Stimulated activated CD4-positive, alpha-beta T cell treated with anti-CD3 and anti-CD28 coated beads, Interleukin-1b, Interleukin-23, amount 100 ng/mL, for 4 hours (primary cell): ENCODE data around the gene EXD3.

Source experiments
- DNase-seq, 2 donors: peaks; one replicate each; pipeline ENCODE4 v3.0.0-alpha.2; 2020; ENCODE audit warnings: low read depth in 2 of 2

Gene EXD3

DNA sequence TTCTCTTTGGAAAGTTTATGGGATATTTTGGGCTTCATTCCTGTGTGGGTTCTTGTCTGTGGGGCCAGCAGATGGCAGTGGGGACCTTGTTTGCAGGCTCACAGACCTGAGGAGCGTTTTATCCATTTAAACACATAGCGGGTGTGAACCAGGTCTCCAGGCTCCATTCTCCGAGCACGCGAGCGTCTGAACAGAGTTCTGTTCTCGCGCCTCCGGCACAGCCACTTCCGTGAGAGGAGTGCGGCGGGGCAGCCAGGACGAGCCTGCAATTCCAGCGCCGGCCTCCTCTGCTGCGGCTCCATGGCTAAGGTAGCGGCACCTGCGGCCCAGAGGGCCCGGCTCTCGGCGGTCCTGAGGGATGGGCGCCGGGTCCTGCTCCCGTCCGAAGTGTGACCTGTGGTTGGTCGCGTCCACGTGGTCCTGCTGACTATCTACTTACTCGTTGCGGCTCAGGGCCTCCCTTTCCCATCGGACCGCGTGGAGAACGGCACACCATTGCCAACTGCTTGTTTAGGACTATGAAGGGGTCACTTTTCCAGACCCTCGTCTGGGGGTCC is 128.2 kb downstream of the EXD3 start:
- no peak for DNase-seq

GRCh38 chr9:137294091-137294680 is 128.8 kb downstream of the EXD3 start:
- no peak for DNase-seq

DNA sequence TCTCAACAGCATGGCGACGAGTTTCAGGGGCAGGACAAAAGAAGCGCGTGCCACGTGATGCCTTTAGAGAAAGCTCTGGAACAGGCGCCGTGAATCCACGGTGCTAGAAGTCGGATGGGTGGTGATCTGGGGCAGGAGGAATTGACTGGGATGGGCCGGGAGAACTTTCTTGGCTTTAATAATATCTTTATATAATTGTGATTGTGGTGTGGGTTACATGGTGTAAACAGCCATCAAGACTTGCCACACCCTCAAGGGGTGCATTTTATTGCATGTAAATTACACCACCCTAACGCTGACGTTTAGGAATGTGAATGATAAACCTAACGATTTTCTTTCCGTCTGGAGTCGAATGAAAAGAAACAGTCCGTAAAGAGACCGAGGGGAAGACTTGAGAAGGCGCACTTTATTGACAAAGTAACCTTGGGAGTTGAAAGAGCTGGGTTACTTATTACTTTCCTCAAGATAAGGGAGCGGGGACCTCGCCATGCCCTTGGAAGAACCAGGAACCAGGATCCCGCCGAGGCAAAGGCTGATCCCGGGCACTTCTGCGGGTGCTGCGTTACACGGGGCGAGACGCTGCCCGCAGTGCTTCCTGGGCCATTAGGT is 129.4 kb downstream of the EXD3 start:
- no peak for DNase-seq

GRCh38 chr9:137293094-137293481 is 129.9 kb downstream of the EXD3 start:
- no peak for DNase-seq

GRCh38 chr9:137286975-137287383 is 136.0 kb downstream of the EXD3 start:
- no peak for DNase-seq

DNA sequence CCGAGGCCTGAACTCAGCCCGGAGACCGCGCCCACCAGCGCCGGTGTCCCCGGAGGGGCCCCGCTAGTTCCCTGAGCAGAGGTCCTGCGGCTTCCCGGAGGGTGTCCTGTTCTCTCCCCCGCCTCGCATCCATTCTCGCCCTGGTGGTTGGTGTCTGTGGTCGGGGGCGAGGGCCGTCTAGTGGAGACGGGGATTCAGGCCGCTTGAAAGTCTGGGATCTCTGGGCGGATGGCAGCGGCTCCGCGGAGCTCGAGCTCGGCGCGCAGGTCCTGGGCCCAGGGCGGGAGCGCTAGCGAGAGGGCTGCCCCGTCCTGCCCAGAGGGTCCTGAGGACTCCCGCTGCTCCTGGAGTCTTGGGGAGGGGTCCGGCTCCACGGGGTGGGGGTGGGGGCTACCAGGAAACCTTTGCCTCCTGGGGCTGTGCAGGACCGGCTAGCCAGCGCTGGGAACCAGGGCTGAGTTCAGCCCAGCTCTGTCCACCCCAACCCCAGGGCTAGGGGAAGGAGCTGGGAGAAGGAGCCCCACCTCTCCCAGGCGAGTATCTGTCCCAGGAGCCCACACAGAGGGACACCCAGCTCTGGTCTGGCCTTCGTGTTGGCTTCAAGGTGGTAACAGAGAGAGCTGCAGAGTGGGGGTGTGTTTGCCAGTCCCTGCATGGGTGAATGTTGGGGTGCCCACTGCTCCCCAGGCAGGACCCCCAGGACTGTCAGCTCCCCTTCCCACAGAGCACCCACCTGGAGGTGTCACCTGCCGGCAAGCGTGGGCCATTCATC is 141.4 kb downstream of the EXD3 start:
- DNase-seq, result no peak

DNA sequence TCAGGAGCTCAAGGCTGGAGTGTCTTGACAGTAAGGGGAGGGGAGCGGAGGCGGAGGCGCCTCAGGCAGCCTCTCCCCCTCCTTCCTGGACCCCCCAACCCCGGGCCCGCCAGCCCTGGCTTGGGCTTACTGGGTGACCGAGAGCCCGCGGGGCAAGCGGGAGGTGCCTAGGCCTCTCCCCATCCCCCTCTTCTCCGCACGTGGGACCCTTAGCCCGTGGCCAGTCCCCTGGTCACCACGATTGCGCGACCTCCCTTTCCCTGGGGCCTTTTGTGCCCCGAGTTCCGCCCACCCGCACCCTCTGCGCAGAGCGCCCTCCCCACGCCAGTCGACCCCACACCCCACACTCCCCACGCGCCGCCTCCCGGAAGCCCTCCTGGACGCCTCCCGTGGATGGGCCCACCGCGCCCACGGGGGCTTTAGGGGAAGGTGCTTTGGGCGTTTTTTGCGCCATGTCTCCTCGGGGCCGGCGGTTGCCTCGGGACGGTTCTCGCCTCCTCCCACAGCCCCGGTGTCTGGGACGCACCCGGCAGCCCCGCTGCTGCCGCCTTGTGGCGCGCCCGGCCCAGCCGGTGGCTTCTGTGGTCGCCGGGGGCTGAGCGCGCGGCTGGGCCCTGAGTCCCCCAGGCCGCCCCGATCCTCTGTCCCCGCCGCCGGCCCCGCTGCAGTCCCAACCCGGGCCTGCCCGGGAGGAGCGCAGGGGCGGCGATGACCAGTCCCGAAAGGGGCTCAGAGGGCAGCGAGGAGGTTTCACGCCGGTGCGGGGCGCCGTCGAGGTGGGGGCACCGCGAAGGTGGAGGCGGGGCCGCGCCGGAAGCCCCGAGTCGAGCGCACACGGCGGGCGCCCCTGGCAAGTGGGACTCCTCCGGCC is 142.3 kb downstream of the EXD3 start:
- DNase-seq, result no peak

DNA sequence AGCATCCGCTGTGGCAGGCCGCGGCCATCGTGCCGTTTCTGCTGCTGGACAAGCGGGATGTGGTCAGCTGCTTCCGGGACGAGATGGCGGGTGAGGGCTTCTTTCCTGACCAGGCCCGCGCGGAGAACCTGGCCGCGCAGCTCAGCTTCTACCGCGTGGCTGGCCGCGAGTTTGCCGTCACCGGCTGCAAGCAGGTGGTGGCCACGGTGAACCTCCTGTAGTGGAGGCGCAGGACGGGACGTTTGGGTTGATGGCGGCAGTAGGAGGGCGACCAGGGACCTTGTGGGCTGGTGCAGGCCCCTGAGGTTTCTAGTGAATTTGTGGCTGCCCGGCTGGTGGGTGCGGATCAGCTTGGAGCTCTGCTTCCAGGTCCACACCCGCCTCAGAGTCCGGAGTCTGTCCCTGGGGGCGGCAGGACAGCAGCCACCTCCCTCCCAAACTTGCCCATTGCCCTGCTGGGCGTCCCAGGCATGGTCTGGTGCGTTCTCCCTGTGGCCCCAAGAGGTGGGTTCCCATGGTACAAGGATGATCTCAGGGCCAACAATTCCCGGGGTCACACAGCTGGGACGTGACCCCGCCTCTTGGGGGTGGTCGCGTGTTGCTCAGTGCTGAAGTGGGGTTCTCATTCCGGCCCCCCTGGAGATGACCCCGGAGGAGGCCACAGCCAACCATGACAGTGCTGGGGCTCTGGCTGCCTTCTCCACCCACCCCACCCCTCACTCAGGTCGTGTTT is 143.1 kb downstream of the EXD3 start:
- no peak for DNase-seq

DNA sequence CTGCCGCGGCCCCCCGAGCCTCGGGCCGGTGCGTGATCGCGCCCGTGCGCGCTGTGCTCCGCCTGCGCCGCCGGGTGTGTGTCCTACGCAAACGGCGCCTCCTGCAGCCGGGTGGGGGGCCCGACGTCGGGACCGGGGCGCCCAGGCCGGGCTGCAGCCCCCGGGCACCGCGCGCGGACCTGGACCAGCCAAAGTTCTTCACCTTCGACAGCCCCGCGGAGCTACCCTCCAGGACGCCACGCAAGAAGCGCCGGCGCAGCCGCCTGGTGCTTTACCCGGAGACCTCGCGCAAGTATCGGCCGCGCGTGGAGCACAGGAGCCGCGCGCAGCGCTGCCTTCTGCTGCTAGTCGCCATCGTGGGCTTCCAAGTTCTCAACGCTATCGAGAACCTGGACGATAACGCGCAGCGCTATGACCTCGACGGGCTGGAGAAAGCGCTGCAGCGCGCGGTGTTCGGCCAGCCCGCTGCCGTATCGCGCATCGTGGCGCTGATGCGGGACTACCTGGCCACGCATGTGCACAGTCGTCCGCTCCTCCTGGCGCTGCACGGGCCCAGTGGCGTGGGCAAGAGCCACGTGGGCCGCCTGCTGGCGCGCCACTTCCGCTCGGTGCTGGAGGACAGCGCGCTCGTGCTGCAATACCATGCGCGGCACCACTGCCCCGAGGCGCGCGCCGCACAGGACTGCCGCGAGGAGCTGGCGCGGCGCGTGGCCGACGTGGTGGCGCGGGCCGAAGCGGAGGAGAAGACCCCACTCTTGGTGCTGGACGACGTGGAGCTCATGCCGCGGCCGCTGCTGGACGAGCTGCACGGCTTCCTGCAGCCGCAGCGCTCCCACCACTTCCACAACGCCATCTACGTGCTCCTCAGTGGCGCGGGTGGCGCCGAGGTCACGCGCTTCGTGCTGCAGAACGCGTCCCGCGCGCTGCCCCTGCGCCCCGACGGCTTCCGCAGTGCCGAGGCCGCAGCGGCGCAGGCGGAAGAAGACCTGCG is 143.9 kb downstream of the EXD3 start:
- DNase-seq, result no peak

DNA sequence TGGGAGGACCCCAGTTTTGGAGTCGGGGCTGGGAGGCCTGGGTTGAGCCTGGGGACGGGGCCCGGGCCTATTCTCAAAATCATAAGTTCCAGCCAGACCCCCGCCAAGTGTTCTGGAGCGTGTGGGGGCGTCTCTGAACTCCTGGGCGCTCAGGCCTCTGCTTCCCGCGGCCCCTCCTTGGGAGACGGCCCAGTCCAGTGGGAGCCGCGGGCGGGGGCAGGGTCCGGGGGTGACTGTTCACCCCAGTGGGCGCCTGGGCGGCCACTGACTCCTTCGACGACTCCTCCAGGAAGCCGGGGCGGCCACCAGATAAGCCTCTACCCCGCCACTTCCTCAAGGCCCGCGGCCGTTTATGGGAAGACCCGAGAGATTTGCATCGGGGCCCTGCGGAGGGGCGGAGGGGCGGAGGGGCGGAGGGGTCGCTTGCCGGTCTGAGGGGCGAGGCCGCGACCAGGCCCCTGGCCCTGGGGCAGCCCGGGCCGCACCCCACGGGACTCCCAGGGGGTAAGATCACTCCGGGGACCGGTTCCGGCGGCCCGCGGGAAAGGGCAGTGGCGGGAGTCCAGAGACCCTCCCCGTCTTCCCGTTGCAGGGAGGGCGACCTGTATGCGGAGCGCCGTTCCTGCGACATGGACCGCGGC is 144.8 kb downstream of the EXD3 start:
- DNase-seq, result no peak

DNA sequence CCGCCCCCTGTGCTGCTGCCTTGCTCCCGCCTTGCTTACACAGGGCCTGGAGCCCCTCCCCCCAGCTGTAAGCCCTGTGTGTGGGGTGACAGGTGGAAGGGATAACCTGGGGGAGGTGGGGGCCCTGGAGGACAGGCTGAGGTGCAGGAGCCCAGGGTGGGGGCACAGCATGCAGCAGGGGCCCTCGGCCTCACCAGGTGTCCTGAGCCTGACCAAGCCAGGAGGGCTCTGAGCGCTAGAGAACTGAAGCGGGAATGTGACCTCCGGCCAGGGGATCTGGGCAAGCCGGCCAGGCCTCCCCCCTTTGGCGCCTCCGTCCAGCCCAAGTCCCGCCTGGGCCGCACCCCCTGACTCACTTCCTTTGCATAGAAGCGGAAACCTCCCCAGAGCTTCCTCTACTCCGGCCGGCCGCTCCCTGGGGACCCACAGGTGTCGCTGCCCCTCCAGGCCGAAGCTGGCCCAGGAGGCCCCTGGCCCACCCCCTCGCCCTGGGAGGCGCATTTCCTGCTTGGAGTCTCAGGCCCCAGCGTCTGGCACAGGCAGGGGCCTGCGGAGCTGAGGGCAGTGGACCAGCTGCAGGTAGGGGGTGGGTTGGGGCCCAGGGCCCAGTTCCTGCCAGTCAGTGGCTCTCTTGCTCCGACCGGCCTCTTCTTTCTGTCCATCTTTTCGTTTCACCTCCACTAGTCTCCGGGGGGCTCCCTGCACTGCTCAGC is 145.5 kb downstream of the EXD3 start, which contains the start of gene TOR4A:
Gene TOR4A (plus strand): TSS at position 398 of the 713 bp plus-strand sequence. CDS start 964 bp downstream, outside the sequence.
- no peak for DNase-seq

DNA sequence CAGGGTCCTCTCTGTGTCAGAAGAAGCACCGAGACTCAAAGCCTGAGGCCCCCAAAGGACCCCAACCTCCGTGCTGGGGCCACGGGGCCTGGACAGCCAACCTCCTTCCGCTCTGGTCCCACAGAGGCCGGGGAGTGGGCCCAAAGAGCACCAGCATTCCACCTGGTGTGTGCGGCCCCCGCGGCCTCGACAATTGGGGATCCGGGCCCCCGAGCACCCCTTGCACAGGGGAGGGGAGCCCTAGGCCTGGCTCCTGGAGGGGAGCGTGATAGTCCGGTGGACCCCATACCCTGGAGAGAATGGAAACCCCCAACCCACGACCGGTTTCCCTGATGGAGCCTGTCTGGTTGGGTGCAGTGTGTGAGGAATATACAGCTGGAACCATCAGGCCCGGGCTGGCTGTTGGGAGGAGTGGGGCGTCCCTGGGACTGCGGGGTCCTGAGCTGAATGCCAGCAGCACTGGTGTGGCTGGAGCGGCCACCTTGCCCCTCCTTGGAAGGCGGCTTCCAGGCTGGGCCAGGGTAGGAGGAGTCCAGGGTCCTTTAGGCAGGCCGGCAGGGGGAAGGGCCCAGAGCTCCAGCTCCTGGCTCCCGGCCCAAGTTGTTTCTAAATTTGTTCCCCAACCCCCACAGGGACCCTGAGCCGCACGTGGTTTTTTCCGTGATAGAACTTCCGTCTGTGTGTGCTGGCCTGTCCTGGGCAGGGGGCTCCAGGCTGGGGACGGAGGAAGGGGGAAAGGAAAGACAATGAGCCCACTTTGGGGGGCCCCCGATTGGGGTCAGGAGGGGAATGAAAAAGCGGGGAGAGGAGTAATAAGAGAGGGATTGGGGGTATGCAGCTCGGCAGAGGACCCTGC is 146.3 kb downstream of the EXD3 start:
- no peak for DNase-seq

- DNase-seq, result no peak
These were observed 147.1 kb downstream of the EXD3 start for GRCh38 chr9:137275588-137276472.

DNA sequence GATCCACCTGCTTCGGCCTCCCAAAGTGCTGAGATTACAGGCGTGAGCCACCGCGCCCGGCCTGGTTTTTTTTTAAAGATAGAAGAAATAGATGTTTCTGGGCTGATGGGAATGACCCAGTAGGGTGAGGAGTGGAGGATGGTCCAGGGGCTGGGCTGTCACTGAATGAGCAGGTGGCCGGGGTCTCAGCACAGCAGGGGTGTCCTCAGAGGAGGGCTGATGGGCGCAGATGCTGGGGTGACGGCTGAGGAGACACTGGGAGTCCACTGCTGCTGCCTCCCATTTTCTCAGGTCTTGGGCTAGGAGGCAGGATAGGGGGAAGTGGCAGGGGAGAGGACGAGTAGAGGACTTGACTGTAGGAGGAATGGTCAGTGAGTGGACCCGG is 147.8 kb downstream of the EXD3 start:
- no peak for DNase-seq

- no peak for DNase-seq
These were observed 149.2 kb downstream of the EXD3 start for GRCh38 chr9:137273611-137274320.

- no peak for DNase-seq
These were observed 149.9 kb downstream of the EXD3 start for GRCh38 chr9:137273095-137273490.
